Peyer's patch (tissue), 4 donors: Measurements from ENCODE around the gene MROH9.
"Not testable (repeated sequence)": the region's sequence is repeated elsewhere in the genome, so short reads cannot be mapped to it uniquely, and the experiment has no call there.

ENCODE experiments used
- CTCF ChIP-seq, 6 experiments: fragments of 450-650 bp in 4 of 6; fragments of 200-600 bp in 2 of 6; sonication (generic) in 1 of 6; IDR thresholded peaks; one replicate each; pipeline ENCODE4 v1.5.1; 2017 to 2019; ENCODE audit warnings: antibody characterized with exemption in 6 of 6, mild to moderate bottlenecking in 3 of 6, moderate library complexity in 1 of 6
- POLR2A ChIP-seq, 2 donors: fragments of 450-650 bp; IDR thresholded peaks; one replicate each; pipeline ENCODE4 v1.5.1; 2017; ENCODE audit warnings: antibody characterized with exemption in 2 of 2, mild to moderate bottlenecking in 2 of 2, moderate library complexity in 2 of 2

- not testable (repeated sequence) for TF ChIP-seq CTCF, POLR2A (IDR thresholded peaks at IDR 0.05)
These were observed 10.7 kb upstream of the MROH9 start for GRCh38 chr1:170924656-170925055.
